Measurements from ENCODE around the gene EHBP1L1. TPM values are rescaled to one million over a fixed set of nuclear protein-coding genes. Genes with fewer than 3 reads are reported as not detected.

Gene EHBP1L1
- total and polyA plus RNA-seq, 4 donors = 1.1 to 120 (median 10.0) TPM

DNA sequence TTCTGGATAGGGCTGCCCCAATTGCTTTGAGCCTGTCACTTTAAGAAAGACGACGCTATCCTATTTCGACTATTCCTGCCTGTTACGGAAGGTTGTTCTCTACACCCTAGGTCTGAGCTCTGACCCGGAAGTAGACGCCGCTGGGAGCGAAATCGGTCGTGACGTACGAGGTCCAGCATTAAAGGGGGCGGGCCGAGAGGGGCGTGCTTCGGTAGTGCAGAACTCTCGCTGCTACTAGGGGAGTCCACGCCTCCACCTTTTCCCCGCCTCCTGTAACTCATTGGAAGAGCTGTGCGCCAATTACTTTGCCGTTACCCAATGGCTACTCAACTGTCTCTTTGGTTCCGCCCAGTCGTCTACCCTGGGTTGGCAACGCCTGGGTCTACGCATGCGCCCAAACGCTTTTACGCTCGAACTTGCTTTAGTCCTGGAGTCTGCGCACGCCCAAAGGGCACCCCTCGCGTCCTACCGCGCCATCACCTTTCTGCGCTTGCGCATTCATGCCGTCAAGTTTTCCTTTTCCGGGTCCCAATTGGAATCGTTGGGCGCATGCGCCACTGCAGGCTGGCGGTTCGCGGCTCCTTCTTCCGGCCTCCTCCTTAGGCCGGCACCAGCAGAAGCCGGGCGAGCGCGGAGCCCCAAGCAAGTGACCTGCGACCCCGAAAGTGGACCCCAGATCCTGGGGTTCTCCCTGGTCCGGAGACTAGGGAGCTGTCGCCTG, 39.5 kb downstream of the EHBP1L1 start, which contains the start of gene PCNX3:
TSS of gene PCNX3 (plus strand) at position 548 of the 721 bp plus-strand sequence. CDS start 536 bp downstream, outside the sequence.
- H3K4me1 ChIP-seq (ENCODE audit: control insufficient read depth in 4 of 4, insufficient read depth in 4 of 4, low read length in 3 of 4) = peaks cover 15 to 50% (median 41%) of the 10 kb centered on the region in 4 donors
- under 1% methylated on average over 55 of the region's 55 CpGs for WGBS
- no peaks in the 10 kb centered on the region for H3K27me3 ChIP-seq (ENCODE audit: control insufficient read depth in 4 of 4, insufficient read depth in 4 of 4, low read length in 3 of 4)
- TF ChIP-seq JUND (IDR thresholded peaks at IDR 0.05) (peak in 1 of 2 donors; percentile 82), FOXA2 (IDR thresholded peaks at IDR 0.05) (peak; percentile 51), RAD21 (IDR thresholded peaks at IDR 0.05) (no peak), HNF4G (IDR thresholded peaks at IDR 0.05) (peak; percentile 42), CTCF (IDR thresholded peaks at IDR 0.05; ENCODE audit: low read depth, low read length, missing input control) (no peak), FOXA1 (IDR thresholded peaks at IDR 0.05) (no peak), EGR1 (IDR thresholded peaks at IDR 0.05; ENCODE audit: low read depth in 2 of 2) (peak; percentile 60 to 73), TAF1 (conservative IDR thresholded peaks at IDR 0.05) (no peak), HNF4A (conservative IDR thresholded peaks at IDR 0.05) (peak; percentile 74 to 84), RXRA (IDR thresholded peaks at IDR 0.05) (peak; percentile 57 to 68), GABPA (IDR thresholded peaks at IDR 0.05 in 1 of 2, conservative IDR thresholded peaks at IDR 0.05 in 1 of 2) (peak; percentile 95 to 97), NR2F2 (IDR thresholded peaks at IDR 0.05) (peak; percentile 96), SP1 (IDR thresholded peaks at IDR 0.05) (peak; percentile 99), YY1 (IDR thresholded peaks at IDR 0.05) (peak; percentile 84), ATF3 (IDR thresholded peaks at IDR 0.05) (no peak)
- TF ChIP-seq, protein P1, sequence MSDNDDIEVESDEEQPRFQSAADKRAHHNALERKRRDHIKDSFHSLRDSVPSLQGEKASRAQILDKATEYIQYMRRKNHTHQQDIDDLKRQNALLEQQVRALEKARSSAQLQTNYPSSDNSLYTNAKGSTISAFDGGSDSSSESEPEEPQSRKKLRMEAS (IDR thresholded peaks at IDR 0.05) = peak; percentile 100
- TF ChIP-seq, protein P2, sequence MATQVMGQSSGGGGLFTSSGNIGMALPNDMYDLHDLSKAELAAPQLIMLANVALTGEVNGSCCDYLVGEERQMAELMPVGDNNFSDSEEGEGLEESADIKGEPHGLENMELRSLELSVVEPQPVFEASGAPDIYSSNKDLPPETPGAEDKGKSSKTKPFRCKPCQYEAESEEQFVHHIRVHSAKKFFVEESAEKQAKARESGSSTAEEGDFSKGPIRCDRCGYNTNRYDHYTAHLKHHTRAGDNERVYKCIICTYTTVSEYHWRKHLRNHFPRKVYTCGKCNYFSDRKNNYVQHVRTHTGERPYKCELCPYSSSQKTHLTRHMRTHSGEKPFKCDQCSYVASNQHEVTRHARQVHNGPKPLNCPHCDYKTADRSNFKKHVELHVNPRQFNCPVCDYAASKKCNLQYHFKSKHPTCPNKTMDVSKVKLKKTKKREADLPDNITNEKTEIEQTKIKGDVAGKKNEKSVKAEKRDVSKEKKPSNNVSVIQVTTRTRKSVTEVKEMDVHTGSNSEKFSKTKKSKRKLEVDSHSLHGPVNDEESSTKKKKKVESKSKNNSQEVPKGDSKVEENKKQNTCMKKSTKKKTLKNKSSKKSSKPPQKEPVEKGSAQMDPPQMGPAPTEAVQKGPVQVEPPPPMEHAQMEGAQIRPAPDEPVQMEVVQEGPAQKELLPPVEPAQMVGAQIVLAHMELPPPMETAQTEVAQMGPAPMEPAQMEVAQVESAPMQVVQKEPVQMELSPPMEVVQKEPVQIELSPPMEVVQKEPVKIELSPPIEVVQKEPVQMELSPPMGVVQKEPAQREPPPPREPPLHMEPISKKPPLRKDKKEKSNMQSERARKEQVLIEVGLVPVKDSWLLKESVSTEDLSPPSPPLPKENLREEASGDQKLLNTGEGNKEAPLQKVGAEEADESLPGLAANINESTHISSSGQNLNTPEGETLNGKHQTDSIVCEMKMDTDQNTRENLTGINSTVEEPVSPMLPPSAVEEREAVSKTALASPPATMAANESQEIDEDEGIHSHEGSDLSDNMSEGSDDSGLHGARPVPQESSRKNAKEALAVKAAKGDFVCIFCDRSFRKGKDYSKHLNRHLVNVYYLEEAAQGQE (IDR thresholded peaks at IDR 0.05) = no peak
- TF ChIP-seq, protein P3, sequence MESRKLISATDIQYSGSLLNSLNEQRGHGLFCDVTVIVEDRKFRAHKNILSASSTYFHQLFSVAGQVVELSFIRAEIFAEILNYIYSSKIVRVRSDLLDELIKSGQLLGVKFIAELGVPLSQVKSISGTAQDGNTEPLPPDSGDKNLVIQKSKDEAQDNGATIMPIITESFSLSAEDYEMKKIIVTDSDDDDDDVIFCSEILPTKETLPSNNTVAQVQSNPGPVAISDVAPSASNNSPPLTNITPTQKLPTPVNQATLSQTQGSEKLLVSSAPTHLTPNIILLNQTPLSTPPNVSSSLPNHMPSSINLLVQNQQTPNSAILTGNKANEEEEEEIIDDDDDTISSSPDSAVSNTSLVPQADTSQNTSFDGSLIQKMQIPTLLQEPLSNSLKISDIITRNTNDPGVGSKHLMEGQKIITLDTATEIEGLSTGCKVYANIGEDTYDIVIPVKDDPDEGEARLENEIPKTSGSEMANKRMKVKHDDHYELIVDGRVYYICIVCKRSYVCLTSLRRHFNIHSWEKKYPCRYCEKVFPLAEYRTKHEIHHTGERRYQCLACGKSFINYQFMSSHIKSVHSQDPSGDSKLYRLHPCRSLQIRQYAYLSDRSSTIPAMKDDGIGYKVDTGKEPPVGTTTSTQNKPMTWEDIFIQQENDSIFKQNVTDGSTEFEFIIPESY (IDR thresholded peaks at IDR 0.05) = peak; percentile 94
- peak; percentile 100 for DNase-seq (ENCODE audit: low spot score)
- H3K9ac ChIP-seq (ENCODE audit: low read depth in 1 of 2, low read length in 2 of 2) = peak within 1 kb of the TSS; percentile 67 to 76
- peaks cover 8 to 26% (median 13%) of the 10 kb centered on the region in 4 donors for H3K36me3 ChIP-seq (ENCODE audit: control insufficient read depth in 4 of 4, insufficient read depth in 3 of 4, low read depth in 1 of 4, low read length in 3 of 4)
- peak within 1 kb of the TSS; percentile 60 to 96 for H3K27ac ChIP-seq (ENCODE audit: low read depth in 1 of 2, low read length in 2 of 2)
- peak within 1 kb of the TSS; percentile 83 to 92 (median 88) for H3K4me3 ChIP-seq (ENCODE audit: low read depth in 1 of 3, low read length in 3 of 3)
- H3K9me3 ChIP-seq (ENCODE audit: control insufficient read depth in 4 of 4, low read length in 3 of 4) = no peaks in the 10 kb centered on the region

Measured in liver (tissue), 9 donors.